Right atrium auricular region (tissue), 2 donors: ENCODE measurements around the gene GOSR2. TPM values are rescaled to one million over a fixed set of nuclear protein-coding genes. Genes with fewer than 3 reads are reported as not detected.

ENCODE experiments used
- DNase-seq: peaks from one replicate; pipeline ENCODE4 v3.0.0-alpha.2; 2019; ENCODE audit warnings: low spot score
- H3K27ac ChIP-seq, 2 donors: fragments of 200-600 bp; sonication (generic); 1 replicate in 1 of 2; 2 replicates in 1 of 2; pipeline ENCODE4 v1.5.1; 2016 to 2019
- H3K27me3 ChIP-seq, 2 donors: fragments of 200-600 bp; sonication (generic); one replicate each; pipeline versions ENCODE4 v1.5.1 to v1.6.0; 2017 to 2019
- H3K36me3 ChIP-seq: fragments of 200-600 bp; sonication (generic); one replicate; pipeline ENCODE4 v1.5.1; 2016
- H3K4me1 ChIP-seq, 2 donors: fragments of 200-600 bp; sonication (generic); one replicate each; pipeline versions ENCODE4 v1.5.1 to v1.6.0; 2017 to 2019
- H3K4me3 ChIP-seq, 2 donors: fragments of 200-600 bp; sonication (generic); 1 replicate in 1 of 2; 2 replicates in 1 of 2; pipeline ENCODE4 v1.5.1; 2017 to 2019; ENCODE audit warnings: mild to moderate bottlenecking in 1 of 2, moderate library complexity in 1 of 2
- H3K9me3 ChIP-seq, 2 donors: fragments of 200-600 bp; sonication (generic); one replicate each; pipeline ENCODE4 v1.5.1; 2019
- CTCF ChIP-seq, 2 donors: fragments of 200-600 bp; sonication (generic); IDR thresholded peaks; one replicate each; pipeline ENCODE4 v1.5.1; 2019; ENCODE audit warnings: antibody characterized with exemption in 2 of 2
- total RNA-seq, 2 donors: library from RNA; depleted of rRNA; stranded (reverse); fragments of >200 nt; gene quantifications; one replicate each; pipeline ENCODE4 v1.1.0, GENCODE V29; 2016

GOSR2 gene
- total RNA-seq, 2 donors from 2014 or later, result 35.9 to 38.6 TPM

GRCh38 chr17:46925185-46925868, 2.4 kb downstream of the GOSR2 start:
- Histone ChIP-seq H3K27me3 (no peaks in the 10 kb centered on the region), H3K36me3 (peaks cover 10% of the 10 kb centered on the region), H3K9me3 (no peaks in the 10 kb centered on the region), H3K4me1 (peaks cover 0 to 56% of the 10 kb centered on the region in 2 donors), H3K4me3 (no peak overlapping the region), H3K27ac (no peak overlapping the region)
- no peak for DNase-seq
- TF ChIP-seq CTCF (IDR thresholded peaks at IDR 0.05), result no peak

DNA sequence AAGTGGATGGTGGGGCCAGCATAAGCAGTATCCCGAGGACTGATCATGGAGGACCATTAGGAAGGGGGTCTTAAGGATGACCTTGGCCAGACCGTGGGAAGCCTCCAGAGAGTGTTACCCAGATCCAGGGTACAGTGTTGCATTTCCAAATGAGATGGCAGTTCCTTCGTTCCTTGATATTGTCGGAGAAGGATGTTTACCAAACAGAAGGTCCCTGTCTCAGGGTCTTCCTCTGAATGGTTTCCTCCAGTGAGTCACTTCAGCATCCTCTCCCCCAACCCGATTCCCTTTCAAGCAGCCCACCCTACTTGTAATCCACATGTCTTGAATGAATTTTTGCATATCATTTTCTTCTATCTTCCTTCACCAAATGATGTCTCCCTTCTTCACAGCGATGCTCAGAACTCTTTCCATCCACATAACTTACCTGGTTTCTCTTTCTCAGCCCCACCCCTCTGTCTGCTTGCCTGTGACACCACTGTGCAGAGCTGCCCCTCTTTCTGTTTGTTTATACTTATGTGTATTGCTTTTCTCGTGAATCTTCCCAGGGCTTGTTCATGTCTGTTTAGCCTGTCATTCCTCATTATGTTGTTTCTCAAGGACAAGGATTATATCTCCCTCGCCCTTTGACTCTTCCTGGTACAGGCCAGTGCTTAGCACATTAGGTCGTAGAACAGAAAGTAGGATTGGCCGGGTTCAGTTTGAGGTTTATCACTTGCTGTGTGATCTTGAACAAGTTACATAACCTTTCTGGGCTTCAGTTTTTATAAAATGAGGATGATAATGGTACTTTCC, 5.7 kb downstream of the GOSR2 start:
- Histone ChIP-seq H3K4me3 (no peak overlapping the region), H3K27ac (no peak overlapping the region), H3K36me3 (peaks cover 43% of the 10 kb centered on the region), H3K27me3 (no peaks in the 10 kb centered on the region), H3K4me1 (peaks cover 0 to 49% of the 10 kb centered on the region in 2 donors), H3K9me3 (no peaks in the 10 kb centered on the region)
- DNase-seq, result no peak
- TF ChIP-seq CTCF (IDR thresholded peaks at IDR 0.05), result no peak

DNA sequence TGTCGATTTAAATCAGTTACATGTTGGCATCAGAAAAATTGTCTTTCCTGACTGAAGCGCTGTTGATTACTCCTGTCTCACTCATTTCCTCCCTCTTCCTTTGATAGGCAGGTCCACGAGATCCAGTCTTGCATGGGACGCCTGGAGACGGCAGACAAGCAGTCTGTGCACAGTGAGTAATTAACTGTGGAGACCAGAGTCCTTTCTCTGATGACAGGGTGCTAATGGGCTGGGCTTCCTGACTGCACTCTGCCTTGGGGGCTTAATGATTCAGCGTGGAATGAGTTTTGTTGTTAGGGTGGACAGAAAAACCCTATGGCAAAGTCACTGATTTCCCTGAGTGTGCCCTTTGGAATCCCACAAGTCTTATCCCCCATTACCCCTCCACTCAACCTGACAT, 6.5 kb downstream of the GOSR2 start:
- H3K9me3 ChIP-seq, result no peaks in the 10 kb centered on the region
- no peaks in the 10 kb centered on the region for H3K27me3 ChIP-seq
- DNase-seq, result no peak
- no peak overlapping the region for H3K27ac ChIP-seq
- H3K4me1 ChIP-seq, result peaks cover 0 to 43% of the 10 kb centered on the region in 2 donors
- peaks cover 51% of the 10 kb centered on the region for H3K36me3 ChIP-seq
- no peak overlapping the region for H3K4me3 ChIP-seq
- TF ChIP-seq CTCF (IDR thresholded peaks at IDR 0.05), result no peak

- Histone ChIP-seq H3K4me3 (no peak overlapping the region), H3K4me1 (peaks cover 0 to 41% of the 10 kb centered on the region in 2 donors), H3K36me3 (peaks cover 57% of the 10 kb centered on the region), H3K27ac (no peak overlapping the region), H3K27me3 (no peaks in the 10 kb centered on the region), H3K9me3 (no peaks in the 10 kb centered on the region)
- DNase-seq, result no peak
- no peak for TF ChIP-seq CTCF (IDR thresholded peaks at IDR 0.05)
These were observed 7.1 kb downstream of the GOSR2 start for GRCh38 chr17:46930051-46930450.

DNA sequence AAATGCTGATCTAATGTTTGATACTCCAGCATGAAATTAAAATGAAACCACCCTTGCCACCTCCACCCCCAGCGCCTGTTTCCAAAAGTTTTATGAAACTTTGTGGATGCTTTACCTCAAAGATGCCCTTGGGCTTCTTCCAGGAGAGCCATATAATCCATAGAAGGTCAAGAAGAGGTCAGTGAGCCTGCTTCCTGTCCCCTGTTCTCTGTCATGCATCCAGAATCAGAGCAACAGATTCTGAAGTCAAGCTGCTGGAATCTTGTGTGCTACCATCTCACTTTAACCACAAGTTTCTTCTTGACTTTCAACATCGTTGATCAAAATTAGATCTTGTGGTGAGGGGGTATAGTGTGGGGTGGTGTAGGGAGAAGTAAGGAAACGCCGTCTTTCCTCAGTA, 8.6 kb downstream of the GOSR2 start:
- DNase-seq, result no peak
- Histone ChIP-seq H3K4me1 (peaks cover 0 to 41% of the 10 kb centered on the region in 2 donors), H3K36me3 (peaks cover 72% of the 10 kb centered on the region), H3K27ac (no peak overlapping the region), H3K9me3 (no peaks in the 10 kb centered on the region), H3K4me3 (no peak overlapping the region), H3K27me3 (no peaks in the 10 kb centered on the region)
- no peak for TF ChIP-seq CTCF (IDR thresholded peaks at IDR 0.05)
